H1 (cell line): ENCODE results near the gene ATP5F1C. TPM values are rescaled to one million over a fixed set of nuclear protein-coding genes. Genes with fewer than 3 reads are reported as not detected.

Experiments
- ASH2L ChIP-seq: fragments of 200-600, 300-600 bp; sonication (generic); IDR thresholded peaks from one replicate; pipeline ENCODE4 v1.7.1; 2017; ENCODE audit warnings: low read length
- CHD1 ChIP-seq: IDR thresholded peaks from 2 replicates; pipeline ENCODE4 v1.6.1; 2012; ENCODE audit warnings: low read depth, low read length, improper control_type of control experiment
- JUN ChIP-seq: IDR thresholded peaks from 2 replicates; pipeline ENCODE4 v1.6.1; 2011; ENCODE audit warnings: low read depth, mild to moderate bottlenecking, improper control_type of control experiment, low read length
- JUND ChIP-seq: IDR thresholded peaks from 2 replicates; pipeline ENCODE4 v1.6.1; 2011; ENCODE audit warnings: mild to moderate bottlenecking, improper control_type of control experiment, low read length
- POU5F1 ChIP-seq: IDR thresholded peaks from 2 replicates; pipeline ENCODE4 v1.6.1; 2011; ENCODE audit warnings: low read depth, mild to moderate bottlenecking, low read length, moderate library complexity
- RAD21 ChIP-seq, 2 experiments: IDR thresholded peaks in 1 of 2; conservative IDR thresholded peaks in 1 of 2; 2 replicates each; pipeline ENCODE4 v1.6.1; 2011; ENCODE audit warnings: low read depth in 2 of 2, low read length in 2 of 2, improper control_type of control experiment in 1 of 2, inconsistent platforms in 1 of 2, mild to moderate bottlenecking in 1 of 2, moderate library complexity in 1 of 2
- RBBP5 ChIP-seq: IDR thresholded peaks from 2 replicates; pipeline ENCODE4 v1.7.1; 2012; ENCODE audit warnings: low read depth, mild to moderate bottlenecking, inconsistent platforms, low read length, moderate library complexity, borderline replicate concordance
- RXRA ChIP-seq: IDR thresholded peaks from 2 replicates; pipeline ENCODE4 v1.6.1; 2011; ENCODE audit warnings: low read depth, mild to moderate bottlenecking, low read length, moderate library complexity; ENCODE audit not compliant: insufficient read depth
- SIRT6 ChIP-seq: IDR thresholded peaks from one replicate; pipeline ENCODE4 v1.7.1; 2012; ENCODE audit warnings: low read length, inconsistent platforms
- TCF12 ChIP-seq: IDR thresholded peaks from 2 replicates; pipeline ENCODE4 v1.6.1; 2011; ENCODE audit warnings: low read depth, mild to moderate bottlenecking, low read length
- ZNF274 ChIP-seq: IDR thresholded peaks from 2 replicates; pipeline ENCODE4 v1.7.0; 2012; ENCODE audit warnings: low read length, borderline replicate concordance; ENCODE audit errors: extremely low read depth
- polyA plus RNA-seq, 7 experiments: library from polyadenylated mRNA; depleted of rRNA in 3 of 7; stranded (reverse) in 5 of 7; unstranded in 2 of 7; fragments of >200 nt in 5 of 7; fragments of 200-250 nt in 2 of 7; gene quantifications; 1 replicate in 5 of 7; 2 replicates in 1 of 7; 4 replicates in 1 of 7; pipeline versions ENCODE4 v1.2.1 to v1.2.3, GENCODE V29; 2011 to 2013; ENCODE audit warnings: missing spikeins in 2 of 7, mixed read lengths in 2 of 7
- total RNA-seq: library from RNA; stranded (reverse); fragmentation: NEBNext Ultra II Directional; extraction: Animal tissue kit (Norgen Biotek cat#: 25700); gene quantifications from 2 replicates; pipeline ENCODE4 v1.2.1, GENCODE V29; 2021
- TF ChIP-seq, protein P1 (sequence below): fragments of 300-600 bp; sonication (generic); IDR thresholded peaks from 2 replicates; pipeline ENCODE4 v1.7.1; 2012; ENCODE audit warnings: low read length, moderate library complexity, mild to moderate bottlenecking, inconsistent platforms; ENCODE audit not compliant: insufficient replicate concordance

ATP5F1C gene
- total and polyA plus RNA-seq, 2 of the 8 experiments (the other 6 are each of a cell fraction or from before 2014, with no cell fraction given): 221 to 265 TPM

DNA sequence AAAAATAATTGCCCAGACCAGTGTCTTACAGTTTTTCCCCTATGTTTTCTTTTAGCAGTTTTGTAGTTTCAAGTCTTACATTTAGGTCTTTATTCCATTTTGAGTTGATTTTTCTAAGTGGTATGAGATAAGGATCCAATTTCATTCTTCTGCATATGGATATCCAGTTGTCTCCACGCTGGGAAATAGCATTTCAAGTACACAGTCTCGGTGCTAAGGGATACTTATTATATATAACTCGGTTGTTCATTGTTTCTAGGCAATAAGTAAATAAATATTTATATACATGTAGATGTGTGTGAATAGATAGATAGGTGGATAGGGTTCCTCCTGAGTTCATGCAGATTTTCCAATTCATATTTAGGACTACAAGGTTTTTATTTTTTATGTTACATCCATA, 46.3 kb downstream of the ATP5F1C start (continued):
- TF ChIP-seq, protein P1, sequence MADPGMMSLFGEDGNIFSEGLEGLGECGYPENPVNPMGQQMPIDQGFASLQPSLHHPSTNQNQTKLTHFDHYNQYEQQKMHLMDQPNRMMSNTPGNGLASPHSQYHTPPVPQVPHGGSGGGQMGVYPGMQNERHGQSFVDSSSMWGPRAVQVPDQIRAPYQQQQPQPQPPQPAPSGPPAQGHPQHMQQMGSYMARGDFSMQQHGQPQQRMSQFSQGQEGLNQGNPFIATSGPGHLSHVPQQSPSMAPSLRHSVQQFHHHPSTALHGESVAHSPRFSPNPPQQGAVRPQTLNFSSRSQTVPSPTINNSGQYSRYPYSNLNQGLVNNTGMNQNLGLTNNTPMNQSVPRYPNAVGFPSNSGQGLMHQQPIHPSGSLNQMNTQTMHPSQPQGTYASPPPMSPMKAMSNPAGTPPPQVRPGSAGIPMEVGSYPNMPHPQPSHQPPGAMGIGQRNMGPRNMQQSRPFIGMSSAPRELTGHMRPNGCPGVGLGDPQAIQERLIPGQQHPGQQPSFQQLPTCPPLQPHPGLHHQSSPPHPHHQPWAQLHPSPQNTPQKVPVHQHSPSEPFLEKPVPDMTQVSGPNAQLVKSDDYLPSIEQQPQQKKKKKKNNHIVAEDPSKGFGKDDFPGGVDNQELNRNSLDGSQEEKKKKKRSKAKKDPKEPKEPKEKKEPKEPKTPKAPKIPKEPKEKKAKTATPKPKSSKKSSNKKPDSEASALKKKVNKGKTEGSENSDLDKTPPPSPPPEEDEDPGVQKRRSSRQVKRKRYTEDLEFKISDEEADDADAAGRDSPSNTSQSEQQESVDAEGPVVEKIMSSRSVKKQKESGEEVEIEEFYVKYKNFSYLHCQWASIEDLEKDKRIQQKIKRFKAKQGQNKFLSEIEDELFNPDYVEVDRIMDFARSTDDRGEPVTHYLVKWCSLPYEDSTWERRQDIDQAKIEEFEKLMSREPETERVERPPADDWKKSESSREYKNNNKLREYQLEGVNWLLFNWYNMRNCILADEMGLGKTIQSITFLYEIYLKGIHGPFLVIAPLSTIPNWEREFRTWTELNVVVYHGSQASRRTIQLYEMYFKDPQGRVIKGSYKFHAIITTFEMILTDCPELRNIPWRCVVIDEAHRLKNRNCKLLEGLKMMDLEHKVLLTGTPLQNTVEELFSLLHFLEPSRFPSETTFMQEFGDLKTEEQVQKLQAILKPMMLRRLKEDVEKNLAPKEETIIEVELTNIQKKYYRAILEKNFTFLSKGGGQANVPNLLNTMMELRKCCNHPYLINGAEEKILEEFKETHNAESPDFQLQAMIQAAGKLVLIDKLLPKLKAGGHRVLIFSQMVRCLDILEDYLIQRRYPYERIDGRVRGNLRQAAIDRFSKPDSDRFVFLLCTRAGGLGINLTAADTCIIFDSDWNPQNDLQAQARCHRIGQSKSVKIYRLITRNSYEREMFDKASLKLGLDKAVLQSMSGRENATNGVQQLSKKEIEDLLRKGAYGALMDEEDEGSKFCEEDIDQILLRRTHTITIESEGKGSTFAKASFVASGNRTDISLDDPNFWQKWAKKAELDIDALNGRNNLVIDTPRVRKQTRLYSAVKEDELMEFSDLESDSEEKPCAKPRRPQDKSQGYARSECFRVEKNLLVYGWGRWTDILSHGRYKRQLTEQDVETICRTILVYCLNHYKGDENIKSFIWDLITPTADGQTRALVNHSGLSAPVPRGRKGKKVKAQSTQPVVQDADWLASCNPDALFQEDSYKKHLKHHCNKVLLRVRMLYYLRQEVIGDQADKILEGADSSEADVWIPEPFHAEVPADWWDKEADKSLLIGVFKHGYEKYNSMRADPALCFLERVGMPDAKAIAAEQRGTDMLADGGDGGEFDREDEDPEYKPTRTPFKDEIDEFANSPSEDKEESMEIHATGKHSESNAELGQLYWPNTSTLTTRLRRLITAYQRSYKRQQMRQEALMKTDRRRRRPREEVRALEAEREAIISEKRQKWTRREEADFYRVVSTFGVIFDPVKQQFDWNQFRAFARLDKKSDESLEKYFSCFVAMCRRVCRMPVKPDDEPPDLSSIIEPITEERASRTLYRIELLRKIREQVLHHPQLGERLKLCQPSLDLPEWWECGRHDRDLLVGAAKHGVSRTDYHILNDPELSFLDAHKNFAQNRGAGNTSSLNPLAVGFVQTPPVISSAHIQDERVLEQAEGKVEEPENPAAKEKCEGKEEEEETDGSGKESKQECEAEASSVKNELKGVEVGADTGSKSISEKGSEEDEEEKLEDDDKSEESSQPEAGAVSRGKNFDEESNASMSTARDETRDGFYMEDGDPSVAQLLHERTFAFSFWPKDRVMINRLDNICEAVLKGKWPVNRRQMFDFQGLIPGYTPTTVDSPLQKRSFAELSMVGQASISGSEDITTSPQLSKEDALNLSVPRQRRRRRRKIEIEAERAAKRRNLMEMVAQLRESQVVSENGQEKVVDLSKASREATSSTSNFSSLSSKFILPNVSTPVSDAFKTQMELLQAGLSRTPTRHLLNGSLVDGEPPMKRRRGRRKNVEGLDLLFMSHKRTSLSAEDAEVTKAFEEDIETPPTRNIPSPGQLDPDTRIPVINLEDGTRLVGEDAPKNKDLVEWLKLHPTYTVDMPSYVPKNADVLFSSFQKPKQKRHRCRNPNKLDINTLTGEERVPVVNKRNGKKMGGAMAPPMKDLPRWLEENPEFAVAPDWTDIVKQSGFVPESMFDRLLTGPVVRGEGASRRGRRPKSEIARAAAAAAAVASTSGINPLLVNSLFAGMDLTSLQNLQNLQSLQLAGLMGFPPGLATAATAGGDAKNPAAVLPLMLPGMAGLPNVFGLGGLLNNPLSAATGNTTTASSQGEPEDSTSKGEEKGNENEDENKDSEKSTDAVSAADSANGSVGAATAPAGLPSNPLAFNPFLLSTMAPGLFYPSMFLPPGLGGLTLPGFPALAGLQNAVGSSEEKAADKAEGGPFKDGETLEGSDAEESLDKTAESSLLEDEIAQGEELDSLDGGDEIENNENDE: no peak
- TF ChIP-seq RAD21 (IDR thresholded peaks at IDR 0.05 in 1 of 2, conservative IDR thresholded peaks at IDR 0.05 in 1 of 2; ENCODE audit: low read depth in 2 of 2, low read length in 2 of 2) (no peak), ZNF274 (no peak), RBBP5 (no peak), JUN (no peak), JUND (no peak), RXRA (no peak), TCF12 (no peak), ASH2L (no peak), SIRT6 (no peak), CHD1 (no peak), POU5F1 (no peak)
